ENCODE data around the gene SORCS2.

The SORCS2 gene

GRCh38 chr4:7442574-7443162 is 250.3 kb downstream of the SORCS2 start:
- no peak overlapping the region for H3K4me3 ChIP-seq (ENCODE audit: control insufficient read depth, low read depth, low read length)
- TF ChIP-seq CTCF (IDR thresholded peaks at IDR 0.05; ENCODE audit: control insufficient read depth, insufficient read depth, low read depth, low read length, missing control alignments) = no peak
- no peak for DNase-seq (ENCODE audit: low read depth)

GRCh38 chr4:7444314-7444713 is 252.0 kb downstream of the SORCS2 start:
- no peak overlapping the region for H3K4me3 ChIP-seq (ENCODE audit: control insufficient read depth, low read depth, low read length)
- no peak for DNase-seq (ENCODE audit: low read depth)
- no peak for TF ChIP-seq CTCF (IDR thresholded peaks at IDR 0.05; ENCODE audit: control insufficient read depth, insufficient read depth, low read depth, low read length, missing control alignments)

- no peak for DNase-seq (ENCODE audit: low read depth)
- H3K4me3 ChIP-seq (ENCODE audit: control insufficient read depth, low read depth, low read length) = no peak overlapping the region
- no peak for TF ChIP-seq CTCF (IDR thresholded peaks at IDR 0.05; ENCODE audit: control insufficient read depth, insufficient read depth, low read depth, low read length, missing control alignments)
These were observed 252.4 kb downstream of the SORCS2 start for GRCh38 chr4:7444731-7445130.

GRCh38 chr4:7447236-7447635 is 254.9 kb downstream of the SORCS2 start:
- no peak overlapping the region for H3K4me3 ChIP-seq (ENCODE audit: control insufficient read depth, low read depth, low read length)
- no peak for DNase-seq (ENCODE audit: low read depth)
- no peak for TF ChIP-seq CTCF (IDR thresholded peaks at IDR 0.05; ENCODE audit: control insufficient read depth, insufficient read depth, low read depth, low read length, missing control alignments)

GRCh38 chr4:7448036-7448435 is 255.7 kb downstream of the SORCS2 start:
- no peak for DNase-seq (ENCODE audit: low read depth)
- no peak for TF ChIP-seq CTCF (IDR thresholded peaks at IDR 0.05; ENCODE audit: control insufficient read depth, insufficient read depth, low read depth, low read length, missing control alignments)
- H3K4me3 ChIP-seq (ENCODE audit: control insufficient read depth, low read depth, low read length) = no peak overlapping the region

- no peak overlapping the region for H3K4me3 ChIP-seq (ENCODE audit: control insufficient read depth, low read depth, low read length)
- TF ChIP-seq CTCF (IDR thresholded peaks at IDR 0.05; ENCODE audit: control insufficient read depth, insufficient read depth, low read depth, low read length, missing control alignments) = no peak
- DNase-seq (ENCODE audit: low read depth) = no peak
These were observed 258.6 kb downstream of the SORCS2 start for GRCh38 chr4:7450775-7451433.
